ENCODE measurements around the gene TRIP11. TPM values are rescaled to one million over a fixed set of nuclear protein-coding genes. Genes with fewer than 3 reads are reported as not detected.

The TRIP11 gene
- total and polyA plus RNA-seq, 2 experiments from 2014 or later = 24.9 to 52.2 TPM

- TF ChIP-seq STAT1 (IDR thresholded peaks at IDR 0.05; ENCODE audit: unreplicated experiment) = no peak
- TF ChIP-seq NANOG (IDR thresholded peaks at IDR 0.05; ENCODE audit: borderline replicate concordance) = no peak
- no peak for TF ChIP-seq REST (IDR thresholded peaks at IDR 0.05; ENCODE audit: unreplicated experiment)
- no peak for TF ChIP-seq EZH2 (IDR thresholded peaks at IDR 0.05; ENCODE audit: low read depth, unreplicated experiment)
Observed at GRCh38 chr14:92088494-92088893, 48.6 kb upstream of the TRIP11 start (continued).

GRCh38 chr14:92074555-92074954, 34.7 kb upstream of the TRIP11 start:
- no peak overlapping the region for H3K4me3 ChIP-seq
- H2AFZ ChIP-seq = no peak overlapping the region
- peaks cover 3% of the 10 kb centered on the region for H3K27me3 Mint-ChIP-seq (ENCODE audit: insufficient read depth, low read depth, poor library complexity)
- H3K9me3 Mint-ChIP-seq = no peaks in the 10 kb centered on the region
- H3K4me2 ChIP-seq = no peak overlapping the region
- no peaks in the 10 kb centered on the region for H3K4me1 Mint-ChIP-seq
- H3K36me3 ChIP-seq (ENCODE audit: insufficient read depth) = peaks cover 21% of the 10 kb centered on the region
- no peak overlapping the region for H3K27ac ChIP-seq (ENCODE audit: low read depth)
- H4K20me1 ChIP-seq (replicated peaks; ENCODE audit: insufficient read depth) = 0 out of 2 replicates have a peak, but pooled peaks cover 3% of the 10 kb centered on the region
- no peak for TF ChIP-seq CREB1 (CRISPR knock-in tag; IDR thresholded peaks at IDR 0.05; ENCODE audit: low read depth)
- TF ChIP-seq EZH2 (IDR thresholded peaks at IDR 0.05; ENCODE audit: low read depth, unreplicated experiment) = no peak
- TF ChIP-seq JUNB (IDR thresholded peaks at IDR 0.05; ENCODE audit: unreplicated experiment) = no peak
- TF ChIP-seq POLR2AphosphoS5 (IDR thresholded peaks at IDR 0.05; ENCODE audit: low read depth) = no peak
- TF ChIP-seq ZNF462 (CRISPR knock-in tag; IDR thresholded peaks at IDR 0.05) = no peak
- no peak for TF ChIP-seq ZNF114 (CRISPR knock-in tag; IDR thresholded peaks at IDR 0.05)
- no peak for TF ChIP-seq ZNF331 (CRISPR knock-in tag; IDR thresholded peaks at IDR 0.05; ENCODE audit: low read depth)
- TF ChIP-seq STAT1 (IDR thresholded peaks at IDR 0.05; ENCODE audit: unreplicated experiment) = no peak
- TF ChIP-seq NANOG (IDR thresholded peaks at IDR 0.05; ENCODE audit: borderline replicate concordance) = no peak
- TF ChIP-seq CTCF (conservative IDR thresholded peaks at IDR 0.05; ENCODE audit: low read depth in 2 of 2) = no peak
- no peaks in the 10 kb centered on the region for H3F3A ChIP-seq (replicated peaks; ENCODE audit: low read depth)
- no peaks in the 10 kb centered on the region for H3K27me3 ChIP-seq (ENCODE audit: insufficient read depth)
- ATAC-seq (no peak), DNase-seq (ENCODE audit: low spot score) (no peak)
- no peaks in the 10 kb centered on the region for H3K4me1 ChIP-seq (ENCODE audit: insufficient read depth)
- no peaks in the 10 kb centered on the region for H3K9me2 ChIP-seq (ENCODE audit: insufficient read depth)
- peaks cover 27% of the 10 kb centered on the region for H3K36me3 Mint-ChIP-seq (ENCODE audit: low read depth)
- no peaks in the 10 kb centered on the region for H3K79me2 ChIP-seq (replicated peaks; ENCODE audit: insufficient read depth)
- no peak overlapping the region for H3K4me3 Mint-ChIP-seq
- no peak overlapping the region for H3K27ac Mint-ChIP-seq

Measured in GM23338 (cell line).